PC-3 (cell line): Measurements from ENCODE around the gene FTO. TPM values are rescaled to one million over a fixed set of nuclear protein-coding genes. Genes with fewer than 3 reads are reported as not detected.

Experiments used
- ATAC-seq: fragments of 200-7000 bp; cut with Tn5 transposase; 2 replicates; pipeline ENCODE4 v1.9.1; 2020; ENCODE audit warnings: mild to moderate bottlenecking, moderate library complexity
- BruUV-seq: library from RNA; stranded (reverse); fragments of 400-500 nt; replicated peaks from 2 replicates; lab custom pipeline; 2021; lab: Mats Ljungman, UMichigan
- CTCF ChIA-PET: fragments of 300-600 bp; sonication (Branson Sonifier 250); formaldehyde crosslinking; loops from one replicate; lab custom pipeline; 2022; ENCODE audit warnings: antibody characterized with exemption; lab: Charles Lee
- POLR2A ChIA-PET: fragments of 300-600 bp; sonication (Branson Sonifier 250); formaldehyde crosslinking; loops from one replicate; lab custom pipeline; 2022; ENCODE audit warnings: antibody characterized with exemption; ENCODE audit not compliant: unreplicated experiment; lab: Charles Lee
- DNase-seq: peaks from one replicate; pipeline ENCODE4 v3.0.0-alpha.2; 2015
- H2AFZ ChIP-seq: fragments of 300-600 bp; sonication (generic); 2 replicates; pipeline ENCODE4 v1.6.0; 2016; ENCODE audit warnings: antibody characterized with exemption, low read length
- H3F3A ChIP-seq: fragments of 300-600 bp; sonication (generic); one replicate; pipeline ENCODE4 v1.6.0; 2017; ENCODE audit warnings: antibody characterized with exemption, low read length, control low read depth, mild to moderate bottlenecking; ENCODE audit not compliant: unreplicated experiment
- H3K27ac ChIP-seq: fragments of 300-600 bp; sonication (generic); 2 replicates; pipeline ENCODE4 v1.5.1; 2016; ENCODE audit warnings: mild to moderate bottlenecking, low read length
- H3K27me3 ChIP-seq: fragments of 300-600 bp; sonication (generic); 2 replicates; pipeline ENCODE4 v1.6.1; 2016; ENCODE audit warnings: low read length, mixed read lengths
- H3K36me3 ChIP-seq: fragments of 300-600 bp; sonication (generic); 2 replicates; pipeline ENCODE4 v1.6.1; 2016; ENCODE audit warnings: low read depth, mixed run types, low read length, mixed read lengths
- H3K4me1 ChIP-seq: fragments of 300-600 bp; sonication (generic); 2 replicates; pipeline ENCODE4 v1.5.1; 2016; ENCODE audit warnings: low read length; ENCODE audit not compliant: insufficient read depth
- H3K4me2 ChIP-seq: fragments of 300-600 bp; sonication (generic); 2 replicates; pipeline ENCODE4 v1.6.0; 2016; ENCODE audit warnings: low read length
- H3K4me3 ChIP-seq: fragments of 300-600 bp; sonication (generic); 2 replicates; pipeline ENCODE4 v1.5.1; 2016; ENCODE audit warnings: mild to moderate bottlenecking, low read length, mixed read lengths
- H3K79me2 ChIP-seq: fragments of 300-600 bp; sonication (generic); 2 replicates; pipeline ENCODE4 v1.6.1; 2017; ENCODE audit warnings: low read length, mixed read lengths
- H3K9ac ChIP-seq: fragments of 300-600 bp; sonication (generic); 2 replicates; pipeline ENCODE4 v1.6.0; 2016; ENCODE audit warnings: mild to moderate bottlenecking, low read length
- H3K9me2 ChIP-seq: fragments of 300-600 bp; sonication (generic); replicated peaks from 2 replicates; pipeline ENCODE4 v1.6.1; 2016; ENCODE audit warnings: mixed run types, low read length, mixed read lengths
- H3K9me3 ChIP-seq: fragments of 300-600 bp; sonication (generic); 2 replicates; pipeline ENCODE4 v1.6.1; 2016; ENCODE audit warnings: low read length, mixed read lengths
- H4K20me1 ChIP-seq: fragments of 300-600 bp; sonication (generic); 2 replicates; pipeline ENCODE4 v1.6.1; 2016; ENCODE audit warnings: low read length, mixed read lengths
- EZH2 ChIP-seq: fragments of 300-600 bp; sonication (generic); IDR thresholded peaks from one replicate; pipeline ENCODE4 v1.6.1; 2017; ENCODE audit warnings: antibody characterized with exemption, mild to moderate bottlenecking, low read length; ENCODE audit not compliant: unreplicated experiment
- EZH2phosphoT487 ChIP-seq: fragments of 300-600 bp; sonication (generic); IDR thresholded peaks from 2 replicates; pipeline ENCODE4 v1.6.1; 2018; ENCODE audit warnings: mild to moderate bottlenecking, antibody characterized with exemption, low read length, borderline replicate concordance
- intact Hi-C: fragments of 100-400 bp; cut with micrococcal nuclease; formaldehyde crosslinking; loops from 2 replicates; pipeline ENCODE4 v1.9.0; 2023
- total RNA-seq: library from RNA; depleted of rRNA; stranded (reverse); fragments of >200 nt; gene quantifications from 2 replicates; pipeline ENCODE4 v1.2.3, GENCODE V29; 2014
- TF ChIP-seq, protein P1 (sequence below): fragments of 300-600 bp; sonication (generic); conservative IDR thresholded peaks from 2 replicates; pipeline ENCODE4 v1.5.1; 2017; ENCODE audit warnings: antibody characterized with exemption, low read depth, mild to moderate bottlenecking, low read length

The FTO gene
- total RNA-seq, 1 experiment from 2014 or later, result 27.0 TPM

DNA sequence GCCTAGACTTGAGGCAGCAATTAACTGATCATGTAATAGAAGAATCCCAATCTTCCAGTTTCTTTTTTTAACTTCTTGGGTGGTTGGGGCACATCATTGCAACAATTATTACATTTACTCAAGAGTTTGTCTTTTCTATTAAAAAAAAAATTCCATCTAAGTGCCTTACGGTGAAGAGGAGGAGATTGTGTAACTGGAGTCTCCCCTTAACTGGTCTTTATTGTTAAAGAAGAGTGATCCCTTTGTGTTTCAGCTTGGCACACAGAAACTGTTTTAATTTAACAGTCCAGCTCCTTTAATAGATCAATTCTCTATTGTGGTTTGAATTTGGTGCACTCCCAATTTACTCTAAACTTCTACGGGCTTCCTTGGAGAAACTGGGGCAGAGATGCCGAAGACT, 75.2 kb downstream of the FTO start:
- Histone ChIP-seq H3K27ac (no peak overlapping the region), H2AFZ (no peak overlapping the region), H3F3A (peaks cover 3% of the 10 kb centered on the region), H3K4me1 (peaks cover 72% of the 10 kb centered on the region), H3K36me3 (no peaks in the 10 kb centered on the region), H3K9me2 (no peaks in the 10 kb centered on the region), H3K4me3 (no peak overlapping the region), H4K20me1 (no peaks in the 10 kb centered on the region), H3K9ac (no peak overlapping the region), H3K79me2 (peaks cover 76% of the 10 kb centered on the region), H3K9me3 (no peaks in the 10 kb centered on the region), H3K27me3 (no peaks in the 10 kb centered on the region), H3K4me2 (no peak overlapping the region)
- intact Hi-C loops, result loop anchor here (10.0 kb wide), 2 partner anchors 306 to 1686 kb away; no protein-coding TSS in a partner anchor
- no TSS peak for BruUV-seq
- CTCF ChIA-PET, result no interaction called here
- POLR2A ChIA-PET, result no interaction called here
- TF ChIP-seq, protein P1, sequence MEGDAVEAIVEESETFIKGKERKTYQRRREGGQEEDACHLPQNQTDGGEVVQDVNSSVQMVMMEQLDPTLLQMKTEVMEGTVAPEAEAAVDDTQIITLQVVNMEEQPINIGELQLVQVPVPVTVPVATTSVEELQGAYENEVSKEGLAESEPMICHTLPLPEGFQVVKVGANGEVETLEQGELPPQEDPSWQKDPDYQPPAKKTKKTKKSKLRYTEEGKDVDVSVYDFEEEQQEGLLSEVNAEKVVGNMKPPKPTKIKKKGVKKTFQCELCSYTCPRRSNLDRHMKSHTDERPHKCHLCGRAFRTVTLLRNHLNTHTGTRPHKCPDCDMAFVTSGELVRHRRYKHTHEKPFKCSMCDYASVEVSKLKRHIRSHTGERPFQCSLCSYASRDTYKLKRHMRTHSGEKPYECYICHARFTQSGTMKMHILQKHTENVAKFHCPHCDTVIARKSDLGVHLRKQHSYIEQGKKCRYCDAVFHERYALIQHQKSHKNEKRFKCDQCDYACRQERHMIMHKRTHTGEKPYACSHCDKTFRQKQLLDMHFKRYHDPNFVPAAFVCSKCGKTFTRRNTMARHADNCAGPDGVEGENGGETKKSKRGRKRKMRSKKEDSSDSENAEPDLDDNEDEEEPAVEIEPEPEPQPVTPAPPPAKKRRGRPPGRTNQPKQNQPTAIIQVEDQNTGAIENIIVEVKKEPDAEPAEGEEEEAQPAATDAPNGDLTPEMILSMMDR, result no peak
- TF ChIP-seq EZH2phosphoT487, result no peak
- TF ChIP-seq EZH2, result no peak
- ATAC-seq (no peak), DNase-seq (no peak)

DNA sequence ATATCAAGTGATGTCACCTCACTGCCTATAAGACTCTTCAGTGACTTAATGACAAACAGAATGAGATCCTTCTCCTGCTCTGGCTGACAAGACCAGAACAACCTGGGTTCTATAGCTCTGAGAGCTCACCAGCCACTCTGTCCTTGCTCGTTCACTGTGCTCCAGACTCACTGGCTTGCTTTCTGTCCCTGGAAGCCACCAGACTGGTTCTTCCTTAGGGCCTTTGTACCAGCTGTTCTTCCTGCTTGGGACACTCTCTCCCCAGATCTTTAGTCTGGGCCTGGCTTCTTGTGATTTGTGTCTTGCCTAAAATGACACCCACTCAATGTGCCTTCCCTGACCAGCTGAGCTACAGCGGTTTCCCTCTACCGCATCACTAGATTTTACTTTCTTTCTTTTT, 76.1 kb downstream of the FTO start:
- Histone ChIP-seq H3K9ac (no peak overlapping the region), H3K79me2 (peaks cover 71% of the 10 kb centered on the region), H3F3A (peaks cover 3% of the 10 kb centered on the region), H3K4me2 (peak overlapping the region; percentile 32), H4K20me1 (no peaks in the 10 kb centered on the region), H3K9me2 (no peaks in the 10 kb centered on the region), H2AFZ (no peak overlapping the region), H3K27me3 (no peaks in the 10 kb centered on the region), H3K9me3 (no peaks in the 10 kb centered on the region), H3K4me1 (peaks cover 72% of the 10 kb centered on the region), H3K36me3 (no peaks in the 10 kb centered on the region), H3K27ac (peak overlapping the region; percentile 66; the same call in 1 of the 2 replicates), H3K4me3 (no peak overlapping the region)
- intact Hi-C loops, result loop anchor here (5.0 kb wide), 1 partner anchor 37 kb away; no protein-coding TSS in a partner anchor
- DNase-seq (peak; percentile 41), ATAC-seq (no peak)
- no TSS peak for BruUV-seq
- POLR2A ChIA-PET, result no interaction called here
- no peak for TF ChIP-seq EZH2phosphoT487
- TF ChIP-seq, protein P1, result no peak
- CTCF ChIA-PET, result no interaction called here

DNA sequence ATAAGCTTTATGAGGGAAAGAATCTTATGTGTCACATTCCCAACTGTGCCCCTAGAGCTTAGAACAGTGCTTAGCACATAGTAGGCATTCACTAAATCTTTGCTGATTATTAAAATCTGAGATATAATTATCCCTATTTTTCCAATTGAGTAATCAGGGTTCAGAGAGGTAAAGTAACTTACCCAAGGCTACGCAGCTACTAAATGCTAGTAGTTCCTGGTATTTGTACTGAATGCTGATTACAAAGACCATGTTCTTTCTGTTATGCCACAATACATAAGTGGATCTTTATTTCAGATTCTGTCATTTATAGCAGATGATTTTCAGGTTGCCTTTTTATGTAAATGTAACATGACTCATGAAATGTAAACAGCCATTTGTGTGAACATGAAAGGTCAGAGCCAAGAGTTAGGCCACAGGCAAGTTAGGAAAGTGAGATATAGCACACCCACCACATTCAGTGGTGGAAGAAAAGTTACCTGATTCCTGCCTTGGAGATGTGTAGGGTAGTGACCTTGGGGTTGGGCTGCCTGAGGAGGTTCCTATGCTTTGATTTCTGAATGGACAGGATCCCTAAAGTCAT, 77.2 kb downstream of the FTO start:
- peaks cover 3% of the 10 kb centered on the region for H3F3A ChIP-seq
- H3K9ac ChIP-seq, result no peak overlapping the region
- intact Hi-C loops, result loop anchor here (5.0 kb wide), 1 partner anchor 36 kb away; no protein-coding TSS in a partner anchor
- no peak overlapping the region for H3K4me3 ChIP-seq
- ATAC-seq (peak; percentile 77), DNase-seq (peak; percentile 71)
- H3K36me3 ChIP-seq, result no peaks in the 10 kb centered on the region
- TF ChIP-seq EZH2 (no peak), EZH2phosphoT487 (no peak)
- TF ChIP-seq, protein P1, result no peak
- CTCF ChIA-PET, result no interaction called here
- no TSS peak for BruUV-seq
- H3K4me1 ChIP-seq, result peaks cover 66% of the 10 kb centered on the region
- no peaks in the 10 kb centered on the region for H3K27me3 ChIP-seq
- POLR2A ChIA-PET, result no interaction called here
- H3K79me2 ChIP-seq, result peaks cover 76% of the 10 kb centered on the region
- H2AFZ ChIP-seq, result no peak overlapping the region
- H3K9me2 ChIP-seq, result no peaks in the 10 kb centered on the region
- no peaks in the 10 kb centered on the region for H3K9me3 ChIP-seq
- peak overlapping the region; percentile 32 for H3K4me2 ChIP-seq
- H3K27ac ChIP-seq, result peak overlapping the region; percentile 66
- no peaks in the 10 kb centered on the region for H4K20me1 ChIP-seq
